NCI-H1930 (cell line): ENCODE data around the gene AUTS2.

Experiments
- DNase-seq, 2 experiments: peaks; one replicate each; lab custom pipeline; 2025; lab: John Stamatoyannopoulos, UW

AUTS2 gene

GRCh38 chr7:70313271-70313670, 715.0 kb downstream of the AUTS2 start:
- no peak for DNase-seq

GRCh38 chr7:70313687-70314086, 715.4 kb downstream of the AUTS2 start:
- no peak for DNase-seq

DNA sequence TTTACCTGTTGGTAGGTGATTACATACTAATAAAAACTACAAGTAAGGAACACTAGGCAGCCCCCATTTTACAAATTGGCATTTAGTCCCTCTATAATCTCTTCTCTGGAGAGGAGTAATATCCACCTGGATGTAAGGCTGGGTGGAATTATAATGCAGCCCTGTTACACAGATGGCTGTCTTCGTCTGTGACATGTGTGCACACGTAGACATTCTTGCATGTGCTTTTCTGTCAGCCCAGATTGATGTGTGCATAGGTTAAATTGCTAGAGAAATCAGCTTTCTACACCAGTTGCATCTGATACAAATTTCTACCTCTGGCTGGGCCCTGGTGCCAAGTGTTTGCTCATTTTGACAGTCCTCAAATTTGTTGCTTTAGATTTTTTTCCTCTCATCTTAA, 715.9 kb downstream of the AUTS2 start:
- no peak for DNase-seq

GRCh38 chr7:70316745-70317144, 718.5 kb downstream of the AUTS2 start:
- DNase-seq, result no peak

DNA sequence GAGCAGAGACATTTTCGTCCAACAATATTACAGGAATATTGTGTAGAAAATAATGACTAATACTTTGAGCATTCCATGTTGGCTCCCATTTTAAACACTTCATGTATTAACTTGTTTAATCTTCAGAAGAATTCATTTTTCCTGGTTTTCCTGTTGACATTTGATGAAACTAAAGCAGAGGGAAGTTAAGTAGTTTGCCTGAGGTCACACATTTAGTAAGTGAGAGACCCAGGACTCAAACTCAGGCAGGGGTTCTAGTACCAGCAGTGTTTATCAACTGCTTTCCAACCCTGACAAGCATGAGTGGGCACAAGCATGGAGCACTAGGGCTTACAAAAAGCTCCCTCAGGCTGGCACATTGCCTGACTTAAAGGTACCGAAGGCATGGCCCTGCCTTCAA, 719.1 kb downstream of the AUTS2 start:
- no peak for DNase-seq

DNA sequence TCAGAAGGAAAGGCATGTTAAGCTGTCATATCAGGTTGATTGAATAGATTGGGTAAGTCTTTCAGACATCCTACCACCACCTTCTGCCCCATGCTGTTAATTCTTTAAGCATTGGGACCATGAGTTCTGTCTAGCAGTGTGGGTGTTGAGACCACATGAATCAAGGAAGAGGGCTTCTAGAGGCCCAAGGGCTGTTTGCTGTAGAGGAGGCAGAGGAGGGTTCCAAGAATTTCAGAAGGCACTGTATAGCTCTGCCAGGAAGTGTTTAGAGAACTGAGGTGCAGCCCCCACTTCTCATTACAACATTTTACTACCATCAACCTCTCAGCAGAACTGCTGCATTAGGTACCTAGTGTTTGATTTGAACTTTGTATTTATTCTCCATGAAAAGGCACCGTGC, 720.2 kb downstream of the AUTS2 start:
- DNase-seq, result no peak

DNA sequence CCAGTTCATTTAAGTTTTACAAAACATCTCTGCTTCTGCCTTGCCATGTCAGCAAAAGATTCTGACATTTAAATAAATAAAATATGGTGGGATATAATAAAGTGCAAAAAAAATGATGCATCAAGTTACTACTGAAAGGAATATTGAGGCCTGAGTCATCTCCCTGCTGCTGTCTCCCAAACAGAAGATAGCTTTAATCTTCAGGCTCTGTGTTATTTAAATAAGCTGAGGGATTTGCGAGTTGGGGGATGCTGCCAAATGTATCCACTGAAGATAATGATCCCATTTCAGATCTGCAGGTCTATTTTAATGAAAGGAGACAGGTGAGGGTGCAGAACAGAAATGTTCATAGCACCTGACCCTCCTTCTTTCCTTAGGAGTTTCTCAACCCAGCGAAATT, 720.8 kb downstream of the AUTS2 start:
- DNase-seq, result no peak

GRCh38 chr7:70321016-70321590, 722.8 kb downstream of the AUTS2 start:
- no peak for DNase-seq

DNA sequence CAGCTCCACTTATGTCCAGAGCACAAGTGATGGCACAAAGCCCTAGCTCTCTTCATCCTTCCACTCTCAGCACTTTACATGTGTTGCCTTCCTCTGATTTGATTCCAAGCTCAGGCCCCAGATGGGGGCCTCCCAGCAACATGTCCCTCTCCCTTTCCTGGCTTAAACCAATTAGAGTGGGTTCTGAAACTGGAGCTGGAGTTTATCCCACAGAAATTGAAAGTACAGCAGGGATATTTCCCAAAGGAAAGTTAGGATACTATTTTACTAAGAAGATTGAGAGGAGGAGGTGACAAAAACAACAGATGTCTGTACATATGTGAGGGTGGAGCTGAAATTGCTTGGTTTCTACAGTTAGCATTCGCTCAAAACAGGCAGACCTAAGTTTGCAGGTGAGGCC, 724.6 kb downstream of the AUTS2 start:
- DNase-seq, result no peak

DNA sequence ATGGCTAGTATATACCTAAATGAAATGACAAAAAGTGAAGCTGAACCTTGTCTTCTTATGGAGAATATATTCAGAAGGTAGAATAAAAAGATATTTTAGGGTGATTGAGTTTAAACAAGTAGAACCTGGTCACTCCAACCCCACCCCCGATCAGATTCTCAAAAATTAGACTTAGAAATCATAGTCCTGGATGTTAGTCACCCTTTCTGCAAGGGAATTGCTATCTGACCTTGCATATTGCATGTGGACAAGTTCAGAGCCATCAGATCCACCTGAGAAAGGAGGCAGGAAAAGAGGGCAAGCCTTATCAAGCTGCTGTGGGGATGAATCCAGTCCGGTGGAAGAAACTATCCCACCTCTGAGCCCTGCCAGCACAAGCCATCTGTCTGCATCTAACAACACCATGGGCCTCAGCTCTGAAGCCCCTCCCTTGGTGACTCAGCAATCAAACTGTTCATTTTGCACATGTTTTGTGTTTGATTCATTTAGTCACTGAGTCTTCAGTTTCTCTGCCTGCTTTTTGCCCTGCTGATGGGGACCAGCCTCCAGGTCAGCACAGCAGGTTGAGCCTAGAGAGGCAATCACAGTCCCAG, 727.3 kb downstream of the AUTS2 start:
- no peak for DNase-seq

DNA sequence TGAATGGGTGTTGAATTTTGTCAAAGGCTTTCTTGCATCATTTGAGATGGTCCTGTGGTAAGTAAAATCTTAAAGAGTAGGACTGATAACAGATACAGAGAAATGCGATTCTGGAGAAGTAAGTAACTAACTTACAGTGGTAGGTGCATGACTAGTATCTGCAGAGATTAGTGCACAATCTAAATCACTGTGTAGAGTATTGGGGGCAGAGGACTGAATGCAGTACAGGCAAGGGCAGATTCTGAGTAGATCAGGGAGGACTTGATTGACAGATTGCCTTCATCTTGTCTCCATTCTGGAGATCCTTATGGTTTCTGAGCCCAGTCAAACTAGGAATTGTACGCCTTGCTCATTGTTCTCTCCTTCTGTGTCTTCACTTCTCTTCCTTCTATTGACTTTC, 736.0 kb downstream of the AUTS2 start:
- DNase-seq, result no peak

- DNase-seq, result no peak
These were observed 736.6 kb downstream of the AUTS2 start for GRCh38 chr7:70334871-70335270.

- no peak for DNase-seq
These were observed 738.3 kb downstream of the AUTS2 start for GRCh38 chr7:70336536-70336935.

DNA sequence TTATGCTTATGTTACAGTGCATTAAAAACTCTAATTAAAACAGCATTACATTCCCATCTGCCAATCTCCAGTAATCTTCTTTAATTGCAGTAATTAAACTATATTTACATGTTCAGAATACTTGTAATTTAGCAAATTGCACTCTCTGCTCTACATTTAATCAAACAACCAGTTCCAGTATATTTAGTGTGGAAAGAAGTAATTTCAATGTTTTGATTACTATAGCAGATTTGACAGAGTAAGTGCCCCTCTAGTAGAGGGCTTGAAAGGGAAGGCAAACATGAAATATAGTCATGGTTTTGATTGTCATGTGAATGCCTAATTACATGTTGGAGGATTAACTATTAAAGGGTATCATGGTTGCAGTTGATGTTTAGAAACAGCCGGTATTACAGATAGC, 739.7 kb downstream of the AUTS2 start:
- peak; percentile 86 to 91 for DNase-seq

DNA sequence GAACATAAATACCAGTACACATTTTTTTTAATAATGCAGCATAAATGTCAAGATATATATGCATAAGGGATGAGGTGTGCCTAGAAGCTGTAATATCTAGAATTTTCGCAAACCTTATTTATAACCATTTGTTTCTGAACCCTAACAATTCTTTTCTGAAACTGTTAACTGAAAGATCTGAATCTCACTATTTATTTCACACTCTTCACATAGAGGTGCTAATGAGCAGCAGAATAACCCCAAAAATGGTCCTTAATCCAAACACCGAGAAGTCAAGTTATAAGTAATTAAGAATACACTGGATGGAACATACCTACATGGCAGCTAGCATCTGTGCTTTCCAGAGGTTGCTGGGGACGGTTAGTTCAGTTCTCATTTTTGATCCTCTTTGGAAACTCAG, 742.0 kb downstream of the AUTS2 start:
- DNase-seq, result no peak

- DNase-seq, result no peak
These were observed 743.2 kb downstream of the AUTS2 start for GRCh38 chr7:70341446-70341845.

- no peak for DNase-seq
These were observed 745.2 kb downstream of the AUTS2 start for GRCh38 chr7:70343519-70343918.

DNA sequence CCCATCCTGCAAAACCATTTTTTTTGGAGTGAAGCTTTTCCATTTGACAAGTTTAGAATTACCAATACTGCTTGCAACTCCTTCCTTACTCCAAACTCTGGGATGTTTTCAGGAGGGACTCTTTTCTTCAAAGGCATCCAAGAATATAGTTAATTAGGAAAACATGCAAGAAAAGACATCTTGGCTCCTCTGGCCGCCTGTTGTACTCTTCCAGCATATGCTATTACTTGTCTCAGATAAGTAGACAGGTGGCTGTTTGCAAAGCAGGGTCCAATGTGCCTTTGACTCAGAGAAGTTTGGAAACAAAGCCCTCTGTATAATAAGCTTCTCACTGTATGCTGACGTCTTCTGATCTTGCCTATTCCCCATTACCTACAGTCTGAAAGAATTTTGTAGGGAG, 746.5 kb downstream of the AUTS2 start:
- no peak for DNase-seq

DNA sequence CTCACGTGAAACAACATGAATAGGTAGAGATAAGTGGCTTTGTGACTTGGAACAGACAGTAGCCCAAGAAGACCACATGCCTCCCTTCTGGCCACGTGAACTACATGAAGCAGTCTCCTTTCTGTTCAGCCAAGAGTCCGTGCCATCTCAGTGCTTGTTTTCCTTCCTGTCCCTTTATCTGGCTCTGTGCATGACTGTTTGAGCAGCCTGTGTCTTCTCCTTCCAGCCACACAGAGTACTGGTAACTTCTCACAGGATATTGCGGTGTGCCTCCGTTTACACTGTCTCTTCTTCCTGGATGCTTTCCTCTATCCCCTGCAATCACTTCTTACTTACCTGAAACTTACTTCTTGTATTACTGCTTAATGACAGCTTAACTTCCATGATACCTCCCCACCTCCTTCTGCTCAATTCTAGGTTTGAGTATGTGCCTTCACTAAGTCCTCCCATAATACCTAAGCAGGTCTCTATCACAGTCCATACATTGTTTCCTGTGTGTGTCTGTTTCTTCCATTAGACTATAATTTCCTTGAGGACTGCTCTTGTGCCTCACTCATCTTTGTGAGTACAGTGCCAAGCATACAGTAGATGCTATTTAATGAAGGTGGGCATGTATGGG, 748.7 kb downstream of the AUTS2 start:
- DNase-seq, result no peak

DNA sequence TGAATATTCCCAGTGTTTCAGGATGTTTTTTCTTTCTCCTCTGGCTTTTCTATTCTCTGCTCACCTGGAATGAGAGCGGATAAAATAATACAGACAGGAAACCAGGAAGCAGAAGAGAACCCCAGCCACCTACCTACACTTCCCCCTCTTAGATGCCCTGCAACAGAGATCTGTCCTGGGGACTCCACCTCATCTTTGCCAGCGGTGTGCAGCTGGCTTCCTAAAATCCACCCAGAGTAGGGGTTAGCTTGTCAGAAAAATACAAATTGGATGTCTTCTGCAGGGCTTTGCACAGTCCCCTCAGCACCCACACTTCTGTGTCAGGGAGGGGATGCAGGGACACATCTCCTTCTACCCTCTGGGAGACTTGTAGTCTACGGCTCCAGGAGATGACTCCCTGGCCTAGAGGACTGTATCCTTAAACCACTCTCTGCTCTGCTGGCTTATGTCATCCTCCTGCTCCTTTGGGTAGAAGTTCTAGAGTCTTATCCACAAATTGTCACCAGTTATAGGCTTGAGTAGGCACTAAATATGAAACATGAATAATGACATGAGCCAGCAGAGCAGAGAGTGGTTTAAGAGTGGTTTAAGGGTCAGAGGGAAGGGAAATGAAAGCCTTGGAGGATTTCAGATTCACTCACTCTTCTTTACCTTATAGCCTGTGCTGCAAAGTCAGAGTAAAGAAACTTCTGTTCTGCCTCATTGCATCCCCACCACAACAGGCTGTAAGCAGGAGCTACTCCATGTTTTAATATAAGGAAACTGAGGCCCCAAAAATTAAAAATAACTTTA, 749.4 kb downstream of the AUTS2 start:
- DNase-seq, result no peak

DNA sequence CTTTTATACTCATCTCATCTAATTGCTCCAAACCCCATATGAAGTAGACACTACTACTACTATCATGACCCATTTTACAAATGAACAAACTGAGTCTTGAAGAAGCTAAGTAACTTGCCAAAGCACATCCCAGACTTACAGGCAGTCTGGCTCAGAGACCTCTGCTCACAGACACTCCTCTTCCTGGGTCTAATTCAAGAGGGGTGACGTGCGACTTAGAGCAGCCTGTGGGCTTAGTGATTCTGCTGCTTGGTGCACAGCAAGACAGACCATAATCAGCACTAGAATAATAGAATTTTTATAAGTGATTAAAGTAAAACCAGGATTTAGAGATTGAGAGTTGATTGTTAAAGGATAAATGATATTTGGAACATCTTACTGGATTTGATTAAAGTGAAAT, 750.8 kb downstream of the AUTS2 start:
- no peak for DNase-seq

DNA sequence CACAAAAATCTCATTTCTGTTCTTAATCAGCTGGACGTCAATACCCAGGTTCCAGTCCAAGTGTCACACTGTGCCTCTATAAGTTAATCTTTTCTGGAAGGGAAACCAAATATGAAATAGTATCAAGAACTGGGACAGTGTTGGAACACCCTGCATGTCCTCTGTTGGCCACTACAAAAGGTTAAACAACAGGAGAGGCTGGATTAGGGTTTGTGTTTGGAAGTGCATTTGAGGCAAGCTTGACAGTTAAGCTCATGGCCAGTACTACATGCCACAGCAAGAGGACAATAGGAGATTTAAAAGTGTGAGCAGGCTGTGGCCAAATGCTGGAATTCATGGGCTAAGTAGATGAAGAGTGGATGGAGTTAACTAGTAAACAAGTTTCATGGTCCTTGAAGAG, 751.5 kb downstream of the AUTS2 start:
- DNase-seq, result no peak

DNA sequence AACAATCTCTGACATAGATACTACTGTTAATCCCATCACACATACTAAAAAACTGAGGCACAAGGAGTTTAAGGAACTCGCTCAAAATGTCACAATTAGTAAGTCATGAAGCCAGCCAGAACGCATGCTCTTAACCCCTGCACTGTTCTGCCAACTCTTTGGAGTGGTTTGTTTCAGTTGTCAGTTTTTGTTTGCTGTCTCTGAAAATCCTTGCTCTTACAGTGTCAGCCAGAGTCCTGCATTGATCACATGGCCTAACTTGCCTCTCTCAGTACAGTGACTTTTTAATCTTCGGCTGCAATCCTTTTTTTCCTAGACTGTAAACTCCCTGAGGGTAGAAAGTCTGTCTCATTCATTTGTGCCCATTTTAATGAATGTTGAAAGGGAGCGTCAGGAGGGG, 753.8 kb downstream of the AUTS2 start:
- DNase-seq, result no peak
